Erythroblast (primary cell): ENCODE data around the gene ECE1.

Experiments used
- GATA1 ChIP-seq: IDR thresholded peaks from 2 replicates; pipeline ENCODE4 v1.6.1; 2011; ENCODE audit warnings: low read depth, mild to moderate bottlenecking, control low read depth, low read length, moderate library complexity
- POLR2A ChIP-seq: IDR thresholded peaks from 2 replicates; pipeline ENCODE4 v1.6.1; 2011; ENCODE audit warnings: mild to moderate bottlenecking, low read length

GRCh38 chr1:21295545-21295944 is 5.3 kb upstream of the ECE1 start:
- TF ChIP-seq POLR2A: no peak
- TF ChIP-seq GATA1: no peak
